NCI-H1930 (cell line): ENCODE measurements around the gene PLXNA3.

Experiments
- DNase-seq, 2 experiments: peaks; one replicate each; lab custom pipeline; 2025; lab: John Stamatoyannopoulos, UW

Gene PLXNA3

DNA sequence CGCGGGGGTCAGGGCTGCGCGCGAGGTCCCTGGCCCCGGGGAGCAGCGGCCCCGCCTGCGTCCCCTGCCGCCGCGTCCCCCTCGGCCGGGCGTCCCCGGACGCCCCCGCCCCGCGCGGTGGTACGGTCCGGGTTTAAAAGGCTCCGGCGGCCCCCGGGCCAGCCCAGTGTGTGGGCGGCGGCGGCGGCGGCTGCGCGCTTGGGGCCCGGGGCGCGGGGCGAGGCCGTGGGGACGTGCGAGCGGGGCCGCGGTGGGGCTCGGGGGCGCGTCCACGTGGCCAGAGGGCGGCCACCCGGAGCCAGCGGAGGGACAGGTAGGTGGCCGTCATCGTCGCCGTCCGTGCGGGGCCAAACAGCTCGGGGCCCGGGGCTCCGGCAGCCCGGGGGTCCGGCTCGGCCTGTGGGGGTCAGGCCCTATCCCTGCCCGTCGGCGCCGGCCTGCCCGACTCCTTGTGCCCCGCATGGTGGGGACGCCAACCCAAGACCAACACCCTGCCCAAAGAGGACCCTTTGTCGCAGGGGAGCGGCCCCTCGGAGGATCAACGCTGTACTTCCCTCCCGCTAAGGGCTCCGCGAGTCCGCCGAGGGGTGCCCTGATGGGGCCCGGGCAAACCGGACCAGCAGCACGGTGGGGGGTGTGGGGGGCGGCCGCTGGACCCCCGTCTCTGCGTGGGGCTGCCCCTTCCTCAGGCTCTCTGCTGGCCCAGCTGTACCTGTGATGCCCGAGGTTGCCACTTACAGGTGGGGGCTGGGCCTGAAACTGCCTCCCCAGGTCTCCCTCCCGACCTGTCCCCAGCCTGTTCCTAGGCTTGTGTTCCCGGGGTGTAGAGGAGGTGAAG, at the start of gene PLXNA3:
Gene PLXNA3 (plus strand): TSS at position 166 of the 838 bp plus-strand sequence. CDS start 1,903 bp downstream, outside the sequence.
- DNase-seq = peak; percentile 16 to 61

DNA sequence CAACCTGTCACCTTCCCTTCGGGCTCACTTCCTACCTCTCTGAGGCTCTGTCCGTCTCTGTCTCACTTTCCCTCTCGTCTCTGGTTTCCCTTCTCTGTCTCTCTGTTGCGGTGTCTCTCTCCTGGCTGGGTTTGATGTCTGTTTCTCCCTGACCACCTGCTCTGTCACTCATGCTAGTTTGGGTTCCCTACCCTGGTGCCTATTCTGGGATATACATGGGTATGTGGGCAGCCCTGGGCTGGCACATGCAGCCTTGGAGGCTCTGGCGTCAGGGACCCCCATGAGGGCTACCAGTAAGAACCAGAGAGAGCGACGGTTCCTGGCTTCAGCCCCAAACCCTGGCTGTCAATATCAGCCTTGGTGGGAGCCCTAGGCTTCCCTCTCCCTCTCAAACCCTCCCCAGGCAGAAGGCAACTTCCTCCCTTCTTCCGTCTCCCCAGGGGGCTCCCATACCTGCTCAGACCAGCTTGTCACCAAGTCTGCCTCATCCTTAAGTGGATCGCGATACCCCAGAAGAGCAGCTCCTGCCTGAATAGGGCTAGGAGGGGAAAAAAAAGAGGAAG, 49.3 kb upstream of the PLXNA3 start:
- no peak for DNase-seq

DNA sequence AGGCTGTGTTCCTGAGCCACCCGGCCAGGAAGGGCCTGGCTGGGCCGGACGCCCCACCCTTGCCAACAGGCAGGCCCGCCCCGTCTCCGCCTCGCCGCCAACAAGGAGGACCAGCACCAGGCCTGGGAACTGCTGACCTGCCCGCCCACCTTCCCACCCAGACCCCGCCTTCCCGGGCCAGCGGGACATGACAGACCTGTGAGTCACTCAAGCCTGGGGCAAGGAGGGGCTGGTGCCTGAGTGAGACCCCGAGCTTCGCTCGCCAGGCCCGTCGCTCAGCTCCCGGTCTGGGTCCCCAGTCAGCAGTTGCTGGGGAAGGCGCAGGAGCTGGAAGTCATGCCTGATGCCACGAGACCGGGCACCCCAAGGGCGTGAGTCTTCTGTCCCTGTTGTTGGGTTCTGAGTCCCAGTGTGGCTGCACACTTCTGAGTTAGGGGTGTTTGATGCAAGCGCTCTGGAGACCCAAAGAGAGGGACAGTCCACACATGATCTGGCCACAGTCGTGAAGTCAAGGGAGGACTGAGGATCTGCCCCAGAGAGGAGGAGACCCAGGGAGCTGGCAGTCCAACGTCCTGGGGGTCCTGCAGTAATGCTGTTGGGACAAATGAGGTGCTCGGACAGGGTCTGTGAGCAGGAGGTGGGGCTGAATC, 48.7 kb upstream of the PLXNA3 start, which contains the start of gene DNASE1L1:
Gene DNASE1L1 (minus strand): TSS at position 33 of the 650 bp plus-strand sequence. CDS start 3,686 bp downstream, outside the sequence.
- no peak for DNase-seq

DNA sequence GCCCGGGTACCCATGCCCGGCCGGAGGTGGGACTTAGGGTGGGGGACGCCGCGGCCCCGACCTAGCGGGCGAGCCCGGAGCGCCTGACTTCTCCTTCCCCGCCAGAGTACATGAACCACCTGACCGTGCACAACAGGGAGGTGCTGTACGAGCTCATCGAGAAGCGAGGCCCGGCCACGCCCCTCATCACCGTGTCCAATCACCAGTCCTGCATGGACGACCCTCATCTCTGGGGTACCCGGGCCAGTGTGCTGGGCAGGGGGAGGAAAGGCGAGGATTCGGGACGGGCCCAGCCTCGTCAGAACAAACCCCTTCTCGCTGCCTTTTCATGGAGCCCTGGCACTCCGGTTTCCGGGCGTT, 46.1 kb upstream of the PLXNA3 start:
- peak; percentile 42 to 53 for DNase-seq

DNA sequence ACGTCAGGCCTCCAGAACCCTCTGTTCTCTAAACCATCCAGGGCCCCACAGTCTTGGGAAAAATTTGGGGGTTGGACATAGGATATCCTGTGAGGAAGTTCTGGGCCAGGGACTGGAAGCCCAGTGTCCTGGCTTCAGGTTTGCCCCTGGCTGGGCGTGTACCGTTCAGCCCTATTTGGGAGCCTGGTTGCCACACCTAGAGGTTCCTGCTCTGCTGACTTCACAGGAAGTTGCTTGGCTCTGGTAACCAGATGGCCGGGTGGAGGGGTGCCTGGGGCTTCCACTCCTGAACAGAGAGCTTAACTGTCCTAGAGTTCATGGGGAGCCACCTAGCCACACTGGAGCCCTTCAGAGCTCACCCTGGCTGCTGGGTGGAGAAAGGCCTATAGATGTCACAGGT, 45.6 kb upstream of the PLXNA3 start:
- no peak for DNase-seq

DNA sequence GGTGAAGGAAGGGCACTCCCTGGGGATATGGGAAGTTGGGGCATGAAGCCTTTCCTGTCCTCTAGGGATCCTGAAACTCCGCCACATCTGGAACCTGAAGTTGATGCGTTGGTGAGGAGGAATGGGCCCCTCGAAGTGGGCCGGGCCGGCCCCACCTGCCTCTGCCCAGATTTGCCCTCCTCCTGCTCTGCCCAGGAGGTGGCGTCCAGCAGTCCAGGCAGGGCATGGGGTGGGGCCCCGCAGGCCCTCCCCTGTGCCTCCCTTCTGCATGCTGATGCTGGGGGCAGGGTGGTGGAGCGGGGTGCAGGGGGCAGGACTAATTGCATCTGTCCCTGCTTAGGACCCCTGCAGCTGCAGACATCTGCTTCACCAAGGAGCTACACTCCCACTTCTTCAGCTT, 44.9 kb upstream of the PLXNA3 start:
- DNase-seq = no peak

DNA sequence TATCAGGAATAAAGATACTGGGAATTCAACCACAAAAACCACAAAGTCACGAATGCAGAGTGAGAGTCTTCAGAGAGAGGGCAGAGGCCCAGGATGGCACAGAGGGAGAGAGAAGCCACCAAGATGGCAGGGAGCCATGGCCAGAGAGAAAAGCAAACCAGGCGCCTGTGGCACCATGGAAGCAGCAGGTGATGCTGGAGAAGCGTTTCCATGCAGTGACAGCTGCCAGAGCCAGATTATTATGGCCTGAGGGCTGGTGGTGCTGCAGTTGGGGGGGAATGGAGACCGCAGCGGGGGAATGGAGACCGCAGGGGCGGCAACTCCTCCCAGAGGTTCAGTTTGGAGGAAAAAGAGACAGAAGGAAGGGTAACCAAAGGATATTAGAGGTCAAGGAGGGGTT, 40.9 kb upstream of the PLXNA3 start:
- no peak for DNase-seq

DNA sequence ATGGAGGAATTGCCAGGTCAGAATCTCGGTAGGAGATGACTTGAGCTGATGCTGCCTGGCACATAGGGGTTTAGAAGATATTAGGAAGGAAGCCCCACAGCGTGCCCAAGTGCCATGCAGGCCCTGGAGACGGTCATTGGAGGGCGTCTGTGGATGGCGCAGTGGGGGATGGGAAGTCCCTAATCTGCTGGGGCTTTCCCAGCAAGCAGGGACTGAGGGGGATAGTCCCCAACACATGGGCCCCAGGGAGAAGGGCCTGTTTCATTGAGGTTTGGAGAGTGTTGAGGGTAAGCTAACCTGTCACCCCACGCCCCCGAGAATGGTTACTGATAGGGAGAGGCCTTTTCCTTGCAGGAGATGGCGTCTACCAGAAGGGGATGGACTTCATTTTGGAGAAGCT, 38.9 kb upstream of the PLXNA3 start:
- DNase-seq = no peak

DNA sequence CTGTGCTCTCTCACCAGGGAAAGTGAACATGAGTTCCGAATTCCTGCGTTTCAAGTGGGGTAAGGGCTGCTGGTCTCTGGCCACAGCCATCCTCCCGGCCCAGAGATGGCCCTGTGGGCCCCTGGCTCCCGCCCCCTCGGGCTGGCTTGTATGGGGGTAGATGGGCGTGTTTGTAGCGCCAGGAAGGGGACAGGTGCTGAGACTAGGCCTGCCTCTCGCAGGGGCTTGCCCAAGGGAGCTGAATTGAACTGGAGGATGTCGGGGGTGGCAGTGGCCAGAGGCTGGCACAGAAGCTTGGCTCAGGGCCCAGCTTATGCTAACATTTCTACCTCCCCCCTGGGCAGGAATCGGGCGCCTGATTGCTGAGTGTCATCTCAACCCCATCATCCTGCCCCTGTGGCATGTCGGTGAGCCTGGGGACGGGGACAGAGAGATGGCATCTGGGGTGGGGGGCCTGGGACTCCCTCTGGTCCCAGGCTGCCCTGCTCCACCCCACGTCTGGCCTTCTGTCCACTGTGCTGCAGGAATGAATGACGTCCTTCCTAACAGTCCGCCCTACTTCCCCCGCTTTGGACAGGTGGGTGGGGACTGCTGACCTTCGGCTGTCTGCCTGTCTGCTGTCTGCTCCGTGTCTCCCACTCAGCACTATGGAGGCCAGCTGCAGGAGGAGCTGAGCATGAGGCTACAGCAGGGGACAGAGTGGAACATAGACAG, 38.2 kb upstream of the PLXNA3 start:
- no peak for DNase-seq

DNA sequence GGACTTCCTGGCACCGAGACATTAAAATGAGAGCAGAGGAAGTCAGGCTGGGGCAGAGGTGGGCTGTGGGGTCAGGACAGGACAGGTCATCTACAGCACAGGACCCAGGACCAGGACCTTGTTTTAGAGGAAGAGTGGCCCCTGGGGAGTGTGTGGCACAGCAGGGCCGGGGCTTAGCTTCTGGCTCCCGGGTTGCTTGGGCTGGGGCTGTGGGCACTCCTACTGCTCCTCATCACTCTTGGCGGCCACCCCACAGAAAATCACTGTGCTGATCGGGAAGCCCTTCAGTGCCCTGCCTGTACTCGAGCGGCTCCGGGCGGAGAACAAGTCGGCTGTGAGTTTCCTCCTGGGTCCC, 37.7 kb upstream of the PLXNA3 start:
- DNase-seq = no peak

DNA sequence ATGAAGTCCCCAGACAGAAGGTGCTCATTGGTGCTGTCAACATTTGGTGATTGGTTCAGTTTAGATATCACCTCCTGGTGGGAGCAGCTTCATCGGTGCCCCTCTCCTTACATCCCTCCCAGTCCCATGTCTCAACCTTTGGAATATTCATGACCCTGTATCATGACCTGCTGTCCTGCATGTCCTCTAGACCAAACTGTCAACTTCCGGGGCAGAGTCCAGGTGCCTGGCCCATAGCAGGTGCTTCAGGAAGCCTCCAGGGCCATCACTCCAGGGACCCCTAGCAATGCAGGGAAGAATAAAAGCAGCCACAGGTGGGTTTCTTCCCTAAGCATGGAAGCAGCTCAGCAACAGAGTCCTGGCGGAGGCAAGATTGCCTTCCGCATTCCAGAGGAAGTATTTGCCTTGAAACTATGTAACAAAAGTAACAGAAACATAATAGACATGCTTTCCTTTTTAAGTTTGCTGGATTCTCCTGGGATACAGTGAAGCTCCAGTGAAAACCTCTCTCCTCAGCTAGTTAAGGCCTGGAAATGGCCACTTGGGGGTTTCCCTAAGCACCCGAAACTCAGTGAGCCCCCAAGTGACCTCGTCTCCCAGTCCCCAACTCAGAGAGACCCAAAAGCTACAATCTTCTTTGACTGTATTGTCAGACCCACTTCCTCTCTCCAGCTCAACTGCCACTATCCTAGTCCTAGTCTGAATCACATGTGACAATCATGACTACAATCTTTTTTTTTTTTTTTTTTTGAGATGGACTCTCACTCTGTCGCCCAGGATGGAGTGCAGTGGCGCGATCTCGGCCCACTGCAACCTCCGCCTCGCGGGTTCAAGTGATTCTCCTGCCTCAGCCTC, 30.9 kb upstream of the PLXNA3 start:
- no peak for DNase-seq

DNA sequence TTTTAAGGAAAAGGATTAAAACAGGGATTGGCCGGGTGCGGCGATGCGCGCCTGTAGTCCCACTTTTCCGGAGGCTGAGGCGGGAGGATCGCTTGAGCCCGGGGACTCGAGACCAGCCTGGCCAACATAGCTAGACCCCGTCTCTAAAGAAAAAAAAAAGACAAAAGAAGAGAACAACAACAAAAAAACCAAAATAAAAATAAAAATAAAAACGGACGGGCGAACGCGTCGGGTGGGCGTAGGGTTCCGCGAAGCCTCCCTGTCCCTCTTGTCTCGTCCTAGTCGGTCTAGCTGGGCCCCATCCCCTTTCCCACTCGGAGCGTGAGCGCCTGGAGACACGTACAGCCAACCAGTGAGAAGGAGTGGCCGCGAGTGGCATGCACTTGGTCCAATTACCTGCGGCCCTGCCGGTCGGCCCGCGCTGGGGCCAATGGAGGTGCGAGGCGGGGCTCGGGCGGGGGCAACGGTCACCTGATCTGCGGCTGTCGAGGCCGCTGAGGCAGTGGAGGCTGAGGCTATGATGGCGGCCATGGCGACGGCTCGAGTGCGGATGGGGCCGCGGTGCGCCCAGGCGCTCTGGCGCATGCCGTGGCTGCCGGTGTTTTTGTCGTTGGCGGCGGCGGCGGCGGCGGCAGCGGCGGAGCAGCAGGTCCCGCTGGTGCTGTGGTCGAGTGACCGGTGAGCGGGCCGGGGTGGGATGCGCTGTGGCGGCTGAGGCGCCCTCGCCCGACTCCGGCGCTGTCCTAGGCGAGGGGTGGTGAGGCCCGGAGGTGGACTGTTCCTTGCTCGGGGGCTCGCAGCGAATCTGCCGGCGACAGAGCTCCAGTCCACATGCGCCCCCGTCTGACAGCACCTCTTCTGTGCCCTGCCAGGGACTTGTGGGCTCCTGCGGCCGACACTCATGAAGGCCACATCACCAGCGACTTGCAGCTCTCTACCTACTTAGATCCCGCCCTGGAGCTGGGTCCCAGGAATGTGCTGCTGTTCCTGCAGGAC, 29.6 kb upstream of the PLXNA3 start, which contains the start of gene ATP6AP1:
Gene ATP6AP1 (plus strand): TSS at position 502 of the 996 bp plus-strand sequence. CDS start 16 bp downstream, at position 518.
- DNase-seq = peak; percentile 87 to 88

DNA sequence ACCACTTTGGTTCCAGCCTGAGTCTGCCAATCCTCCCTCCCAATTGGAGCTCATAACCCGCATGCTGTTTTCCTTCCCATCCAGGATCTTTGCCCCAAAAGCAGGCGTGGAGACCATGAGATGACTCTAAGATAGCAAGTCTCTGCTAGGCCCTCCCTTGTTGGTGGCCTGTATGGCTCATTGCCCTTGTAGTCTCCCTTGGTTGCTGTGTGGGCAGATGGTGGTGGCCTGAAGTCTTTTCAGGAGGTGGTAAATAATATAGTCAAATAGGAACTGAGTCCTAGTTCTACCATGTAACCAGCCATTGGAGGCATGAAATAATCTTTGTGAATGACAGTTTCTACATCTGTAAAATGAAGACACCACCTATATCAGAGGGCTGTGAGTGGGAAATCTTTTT, 28.4 kb upstream of the PLXNA3 start:
- DNase-seq = no peak

DNA sequence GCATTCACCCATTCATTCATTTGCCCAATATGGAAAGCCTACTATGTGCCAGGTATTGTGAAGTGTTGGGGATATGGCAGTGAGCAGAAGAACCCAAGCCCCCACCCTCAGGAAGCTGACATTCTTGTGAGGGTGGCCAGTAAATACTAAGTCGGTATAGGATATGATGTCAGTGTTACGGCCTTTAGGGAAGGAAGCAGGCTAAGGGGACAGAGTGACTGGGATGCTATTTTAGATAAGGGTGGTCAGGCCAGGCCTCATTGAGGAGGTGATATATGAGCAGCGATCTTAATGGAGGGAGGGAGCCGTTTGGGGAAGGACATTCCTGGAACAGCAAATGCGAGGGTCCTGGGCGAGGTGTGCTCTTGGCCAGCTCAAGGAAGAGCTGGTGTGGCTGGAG, 27.6 kb upstream of the PLXNA3 start:
- no peak for DNase-seq

DNA sequence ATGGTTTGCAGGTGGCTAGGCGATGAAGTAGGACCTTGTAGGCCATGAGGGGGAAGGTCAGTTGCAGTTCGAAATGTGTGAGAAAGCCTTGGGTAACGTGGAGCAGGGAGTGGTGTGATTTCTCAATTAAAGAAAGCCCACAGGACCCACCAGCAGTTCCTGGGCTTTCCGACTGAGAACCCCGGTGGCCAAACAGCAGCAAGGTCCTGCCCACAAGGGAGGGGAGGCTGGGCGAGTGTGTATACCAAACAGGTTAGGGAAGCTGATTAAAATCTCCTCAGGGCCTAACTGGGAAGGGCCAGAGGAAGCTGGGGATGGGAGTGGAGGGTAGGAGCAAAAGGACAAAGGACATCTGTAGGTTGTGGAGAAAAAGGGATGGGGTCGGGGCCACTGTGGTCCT, 27.2 kb upstream of the PLXNA3 start:
- no peak for DNase-seq

DNA sequence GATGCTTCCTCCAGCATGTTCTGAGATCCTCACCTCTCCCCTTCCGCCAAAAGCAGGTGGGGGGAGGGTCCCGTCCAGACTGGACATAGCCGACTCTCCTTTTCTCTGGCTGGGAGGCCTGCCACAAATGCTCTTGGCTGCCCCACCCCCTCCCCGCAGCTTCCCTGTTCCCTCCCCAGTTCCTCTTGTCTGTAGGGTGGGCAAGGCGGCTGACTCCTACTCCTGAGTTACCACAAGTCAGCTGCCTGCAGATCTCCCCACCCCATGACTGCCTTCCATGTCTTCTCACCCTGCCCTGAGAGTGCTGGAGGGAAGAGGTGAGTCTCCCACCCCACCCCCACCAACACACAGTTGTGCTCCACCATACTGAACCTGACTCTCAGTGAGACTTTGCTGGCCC, 26.7 kb upstream of the PLXNA3 start:
- DNase-seq = no peak

DNA sequence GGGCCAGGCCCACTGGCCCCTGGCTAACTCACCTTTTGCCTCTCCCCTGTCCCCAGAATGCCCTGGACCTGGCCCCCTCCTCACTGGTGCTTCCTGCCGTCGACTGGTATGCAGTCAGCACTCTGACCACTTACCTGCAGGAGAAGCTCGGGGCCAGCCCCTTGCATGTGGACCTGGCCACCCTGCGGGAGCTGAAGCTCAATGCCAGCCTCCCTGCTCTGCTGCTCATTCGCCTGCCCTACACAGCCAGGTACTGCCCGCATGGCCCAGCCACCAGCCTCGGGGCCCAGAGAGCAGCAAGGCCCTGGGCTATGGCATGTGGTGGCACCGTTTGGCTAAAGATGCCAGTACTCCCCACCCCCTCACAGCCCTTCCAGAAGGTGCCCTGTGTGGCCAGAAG, 25.9 kb upstream of the PLXNA3 start:
- DNase-seq = no peak

DNA sequence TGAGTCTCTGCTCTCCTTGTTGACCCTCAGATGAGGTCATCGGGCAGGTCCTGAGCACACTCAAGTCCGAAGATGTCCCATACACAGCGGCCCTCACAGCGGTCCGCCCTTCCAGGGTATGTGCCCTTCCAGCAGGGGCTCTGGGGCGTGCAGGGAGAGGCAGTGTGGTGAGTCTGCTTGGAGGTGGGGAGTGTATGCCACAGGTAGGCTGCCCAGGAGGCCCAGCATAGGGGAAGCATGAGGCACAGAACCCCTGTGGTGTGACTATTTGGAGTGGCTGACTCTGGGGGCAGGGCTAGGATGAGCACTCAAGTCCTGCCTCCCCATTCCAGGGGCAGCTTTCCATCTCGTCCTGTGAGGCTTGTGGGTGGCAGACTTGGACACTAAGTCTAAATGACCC, 24.5 kb upstream of the PLXNA3 start:
- no peak for DNase-seq

DNA sequence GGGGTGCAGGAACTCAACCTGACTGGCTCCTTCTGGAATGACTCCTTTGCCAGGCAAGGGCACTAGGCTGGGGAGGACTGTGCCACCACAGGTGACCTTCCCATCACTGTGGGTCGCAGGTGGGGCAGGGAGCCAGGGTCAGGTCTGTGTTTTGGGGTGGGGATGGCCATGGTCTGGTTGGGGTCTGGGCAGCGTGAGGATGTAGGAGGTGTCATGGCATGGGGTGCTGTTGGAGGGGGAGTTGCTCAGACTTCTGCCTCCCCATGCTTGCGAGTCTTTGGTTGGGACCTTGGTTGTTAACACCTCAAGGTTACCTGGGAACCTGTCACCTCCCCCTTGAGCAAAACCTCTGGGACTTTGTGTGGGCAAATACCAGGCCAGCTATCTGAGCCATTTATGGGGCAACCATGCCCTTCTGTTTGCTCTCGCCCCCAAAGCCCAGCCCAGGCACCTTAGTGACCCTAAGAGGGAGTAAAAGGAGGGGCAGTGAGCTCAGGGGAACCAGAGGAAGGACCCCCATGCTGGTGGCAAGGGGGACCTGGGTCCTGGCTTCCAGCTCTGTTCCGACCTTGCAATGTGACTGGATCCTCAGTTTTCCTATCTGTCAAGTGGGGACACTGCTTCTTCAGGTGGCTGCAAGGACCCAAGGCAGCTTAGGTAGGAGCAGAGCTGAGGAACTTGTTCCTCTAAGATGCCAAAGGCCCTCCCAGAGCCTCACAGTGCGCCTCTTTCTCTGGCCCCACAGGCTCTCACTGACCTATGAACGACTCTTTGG, 23.5 kb upstream of the PLXNA3 start:
- DNase-seq = no peak
